LNCAP (cell line): Measurements from ENCODE around the gene CEL.

Experiments used
- CTCF ChIP-seq: fragments of 450-650 bp; IDR thresholded peaks from 2 replicates; pipeline ENCODE4 v1.5.1; 2017; ENCODE audit warnings: mild to moderate bottlenecking

The CEL gene

DNA sequence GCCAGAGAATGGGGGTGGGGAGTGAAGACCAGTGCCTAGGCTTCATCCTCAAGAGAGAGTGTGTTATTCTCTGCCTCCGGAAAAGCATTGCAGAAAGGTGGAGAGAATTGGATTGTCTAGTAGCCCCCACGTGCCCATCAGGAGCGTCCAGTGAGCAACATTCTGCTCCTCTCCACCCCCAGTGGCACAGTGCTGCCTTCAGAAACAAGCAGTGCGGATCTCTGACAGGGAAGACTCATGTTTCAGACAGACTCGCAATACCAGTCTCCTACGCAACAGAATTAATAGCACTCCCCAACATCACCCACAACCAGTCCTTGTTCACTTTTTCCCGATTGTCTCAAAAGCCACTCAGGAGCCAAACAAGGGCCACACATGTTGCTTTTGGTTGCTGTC lies 14.9 kb upstream of the CEL start:
- no peak for TF ChIP-seq CTCF

DNA sequence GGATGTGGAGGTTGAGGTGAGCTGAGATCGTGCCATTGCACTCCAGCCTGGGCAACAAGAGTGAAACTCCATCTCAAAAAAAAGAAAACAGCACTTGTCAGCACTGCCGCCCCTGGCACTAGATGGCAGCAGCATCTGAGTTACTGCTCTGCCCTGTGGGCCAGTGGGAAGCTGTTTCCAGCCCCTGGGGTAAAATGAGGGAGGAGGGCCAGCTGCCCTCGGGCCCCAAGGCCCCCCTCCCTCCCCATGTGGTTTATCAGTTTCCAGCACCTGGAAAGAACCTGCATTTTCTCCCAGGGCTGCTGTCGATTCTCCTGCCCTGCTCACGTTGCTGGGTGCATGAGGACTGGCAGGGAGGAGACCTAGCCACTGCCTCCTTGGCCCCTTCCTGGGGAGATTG lies 13.2 kb upstream of the CEL start:
- TF ChIP-seq CTCF, result peak; percentile 46

DNA sequence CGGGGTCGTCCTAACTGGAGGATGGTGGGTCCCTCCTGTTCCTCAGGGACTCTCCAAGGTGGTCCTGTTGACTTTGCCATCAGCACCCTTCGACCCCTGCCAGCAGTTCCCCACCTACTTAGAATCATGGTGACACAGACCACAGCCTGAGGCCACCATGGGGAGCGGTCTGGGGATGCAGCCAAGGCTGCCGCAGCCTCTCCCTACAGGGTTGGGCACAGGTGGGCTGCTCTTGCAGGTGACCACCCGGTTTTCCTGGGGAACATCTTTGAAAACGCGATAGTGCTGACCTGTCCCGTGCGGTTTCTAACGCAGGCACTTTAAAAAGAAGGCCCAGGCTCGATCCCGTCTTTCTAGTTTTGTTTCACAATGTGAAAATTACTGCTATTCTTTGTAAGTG lies 12.7 kb upstream of the CEL start:
- no peak for TF ChIP-seq CTCF

DNA sequence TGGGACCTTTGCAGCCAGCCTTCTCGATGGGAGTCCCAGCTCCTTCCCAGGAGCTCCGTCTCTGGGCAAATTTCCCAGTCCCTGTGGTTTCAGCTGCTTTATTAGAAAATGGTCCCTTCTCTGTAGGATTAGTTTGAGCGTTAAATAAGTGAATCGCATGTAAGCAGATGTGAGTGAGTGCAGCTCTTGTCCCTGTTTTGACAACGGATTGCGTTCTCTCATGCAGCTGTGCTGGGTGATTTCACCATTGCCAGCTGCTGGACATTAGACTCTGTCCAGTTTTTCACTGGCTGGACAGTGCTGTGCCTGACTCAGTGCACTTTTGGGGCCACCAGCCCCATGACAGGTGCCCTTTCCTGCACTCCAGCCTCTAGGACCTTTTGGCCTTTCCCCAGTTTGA lies 11.6 kb upstream of the CEL start:
- TF ChIP-seq CTCF, result no peak

DNA sequence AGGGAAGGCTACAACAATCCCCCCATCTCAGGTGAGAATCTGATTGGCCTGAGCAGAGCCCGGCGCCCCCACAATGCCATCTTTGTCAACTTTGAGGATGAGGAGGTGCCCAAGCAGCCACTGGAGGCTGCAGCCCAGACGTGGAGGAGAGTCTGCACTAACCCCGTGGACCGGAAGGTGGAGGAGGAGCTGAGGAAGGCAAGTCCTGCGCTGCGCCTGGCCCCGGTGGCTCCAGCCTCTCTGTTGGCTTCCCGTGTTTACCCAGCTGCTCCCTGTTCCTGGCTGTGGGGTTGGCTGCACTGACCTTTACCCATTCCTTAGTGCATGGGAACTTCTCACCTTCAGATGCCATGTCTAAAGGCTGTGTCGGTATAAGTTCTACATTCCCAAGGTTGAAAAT lies 11.0 kb upstream of the CEL start:
- no peak for TF ChIP-seq CTCF

- no peak for TF ChIP-seq CTCF
Observed at GRCh38 chr9:133051281-133051900, 10.4 kb upstream of the CEL start.

GRCh38 chr9:133051966-133052539 lies 9.7 kb upstream of the CEL start:
- no peak for TF ChIP-seq CTCF
